Lower leg skin (tissue), 4 donors: ENCODE measurements around the gene PIGV. TPM values are rescaled to one million over a fixed set of nuclear protein-coding genes. Genes with fewer than 3 reads are reported as not detected.

ENCODE experiments used
- DNase-seq, 2 donors: peaks; one replicate each; pipeline ENCODE4 v3.0.0-alpha.2; 2019; ENCODE audit warnings: low spot score in 2 of 2
- H3K4me3 ChIP-seq: fragments of 200-600 bp; sonication (generic); 2 replicates; pipeline ENCODE4 v1.5.1; 2017; ENCODE audit warnings: mild to moderate bottlenecking, low read depth; ENCODE audit not compliant: poor library complexity, severe bottlenecking
- POLR2A ChIP-seq, 2 donors: fragments of 450-650 bp; IDR thresholded peaks; one replicate each; pipeline ENCODE4 v1.6.1; 2016 to 2017; ENCODE audit warnings: antibody characterized with exemption in 2 of 2, mild to moderate bottlenecking in 1 of 2, moderate library complexity in 1 of 2
- WGBS, 2 donors: methylation state at CpG; one replicate each; pipeline ENCODE4 v1.1.5; 2018; 5-methylcytosine and 5-hydroxymethylcytosine counted together
- intact Hi-C: fragments of 100-400 bp; cut with DNase I; formaldehyde crosslinking; loops from one replicate; pipeline ENCODE4 v1.15.0; 2023; ENCODE audit warnings: low total_unique reads
- total RNA-seq, 4 donors: library from RNA; depleted of rRNA; stranded (reverse); fragments of >200 nt; gene quantifications; one replicate each; pipeline ENCODE4 v1.1.0, GENCODE V29; 2016
- TF ChIP-seq, protein P1 (sequence below), 3 donors: fragments of 450-650 bp; IDR thresholded peaks; one replicate each; pipeline ENCODE4 v1.5.1; 2016; ENCODE audit warnings: antibody characterized with exemption in 3 of 3, mild to moderate bottlenecking in 3 of 3, moderate library complexity in 2 of 3

PIGV gene
- 10 to 100 TPM; 18.2 to 39.3 (median 27.1) TPM for total RNA-seq

DNA sequence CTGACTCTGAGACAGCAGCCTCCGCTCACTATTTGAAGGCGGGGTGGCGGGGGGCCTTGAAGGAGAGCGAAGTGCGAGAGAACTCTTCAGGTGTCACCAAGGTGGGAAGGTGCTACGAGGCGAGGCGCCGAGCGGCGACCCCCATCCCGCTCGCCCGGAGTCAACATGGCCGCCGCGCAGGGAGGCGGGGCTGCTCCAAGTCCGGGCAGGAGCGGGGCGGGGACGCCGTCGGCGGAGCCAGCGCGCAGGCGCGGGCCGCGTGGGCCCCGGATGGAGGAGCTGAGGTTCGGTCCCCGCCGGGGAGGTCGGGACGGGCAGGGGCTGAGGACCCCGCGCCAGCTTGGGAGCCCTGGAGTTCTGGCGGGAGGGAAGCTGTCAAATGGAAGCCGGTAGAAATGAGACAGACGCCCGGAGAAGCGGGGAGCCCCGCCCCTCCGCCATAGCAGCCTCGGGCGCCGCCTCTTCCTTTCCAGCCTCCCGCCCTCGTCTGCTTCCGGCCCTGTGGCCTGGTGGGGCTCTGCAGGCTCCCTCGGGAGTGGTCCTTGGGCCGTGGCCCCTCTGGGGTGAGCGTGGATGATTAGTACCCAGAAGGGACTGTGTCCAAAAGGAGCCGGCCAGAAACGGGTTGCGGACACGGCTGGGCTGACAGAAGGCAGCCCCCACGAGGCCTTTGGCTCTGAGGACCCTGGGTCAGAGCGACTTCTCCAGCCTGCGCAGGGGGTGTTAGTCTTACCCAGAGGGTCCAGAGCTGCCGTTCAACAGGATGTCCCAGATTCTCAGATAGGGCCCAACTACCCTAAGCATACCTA is at the start of gene PIGV:
Gene PIGV, plus strand, starts transcription at position 245 of the 809 bp plus-strand sequence. CDS start 2,866 bp downstream, outside the sequence.
- intact Hi-C loops, result loop anchor here (10.0 kb wide), 1 partner anchor 93 kb away; the partner anchor contains the start of gene ARID1A
- DNase-seq, result peak; percentile 82 to 97
- TF ChIP-seq POLR2A (IDR thresholded peaks at IDR 0.05), result peak in 1 of 2 donors; percentile 46
- TF ChIP-seq, protein P1, sequence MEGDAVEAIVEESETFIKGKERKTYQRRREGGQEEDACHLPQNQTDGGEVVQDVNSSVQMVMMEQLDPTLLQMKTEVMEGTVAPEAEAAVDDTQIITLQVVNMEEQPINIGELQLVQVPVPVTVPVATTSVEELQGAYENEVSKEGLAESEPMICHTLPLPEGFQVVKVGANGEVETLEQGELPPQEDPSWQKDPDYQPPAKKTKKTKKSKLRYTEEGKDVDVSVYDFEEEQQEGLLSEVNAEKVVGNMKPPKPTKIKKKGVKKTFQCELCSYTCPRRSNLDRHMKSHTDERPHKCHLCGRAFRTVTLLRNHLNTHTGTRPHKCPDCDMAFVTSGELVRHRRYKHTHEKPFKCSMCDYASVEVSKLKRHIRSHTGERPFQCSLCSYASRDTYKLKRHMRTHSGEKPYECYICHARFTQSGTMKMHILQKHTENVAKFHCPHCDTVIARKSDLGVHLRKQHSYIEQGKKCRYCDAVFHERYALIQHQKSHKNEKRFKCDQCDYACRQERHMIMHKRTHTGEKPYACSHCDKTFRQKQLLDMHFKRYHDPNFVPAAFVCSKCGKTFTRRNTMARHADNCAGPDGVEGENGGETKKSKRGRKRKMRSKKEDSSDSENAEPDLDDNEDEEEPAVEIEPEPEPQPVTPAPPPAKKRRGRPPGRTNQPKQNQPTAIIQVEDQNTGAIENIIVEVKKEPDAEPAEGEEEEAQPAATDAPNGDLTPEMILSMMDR (IDR thresholded peaks at IDR 0.05), result no peak
- H3K4me3 ChIP-seq, result peak within 1 kb of the TSS; percentile 69
- 0 to 1% methylated on average over 19 to 42 of the region's 63 CpGs for WGBS, 2 donors

DNA sequence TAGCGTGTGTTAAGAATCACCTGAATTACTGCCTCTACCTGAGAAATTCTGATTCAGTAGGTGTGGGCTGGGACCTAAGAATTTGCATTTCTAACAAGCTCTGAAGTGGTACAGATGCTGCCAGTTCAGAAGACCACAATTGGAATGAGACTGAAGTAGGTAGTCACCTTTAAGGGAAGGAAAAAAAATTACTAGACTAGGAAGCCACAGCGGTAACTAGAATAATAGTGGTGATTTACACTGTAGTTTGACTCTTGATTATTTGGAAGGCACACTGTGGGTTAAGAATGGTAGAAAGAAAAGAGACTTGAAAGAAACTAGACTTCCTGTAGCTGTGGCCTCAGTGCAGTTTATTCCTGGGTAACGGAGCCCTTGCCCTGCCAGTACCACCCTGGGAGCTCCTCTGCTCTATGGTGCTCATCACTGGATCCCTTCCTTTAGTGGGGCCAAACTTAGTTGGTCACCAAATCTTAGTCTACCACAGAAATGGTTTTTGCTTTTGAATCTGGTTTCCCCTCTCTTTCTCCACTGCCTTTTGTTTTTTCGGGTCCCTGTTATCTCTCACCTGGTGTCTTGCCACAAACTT is 48.3 kb upstream of the PIGV start:
- intact Hi-C loops, result no loop called here
- no peak for DNase-seq
- 77 to 82% methylated on average over 4 of the region's 4 CpGs for WGBS, 2 donors
- no peak overlapping the region for H3K4me3 ChIP-seq
- TF ChIP-seq, protein P1 (IDR thresholded peaks at IDR 0.05), result no peak
- no peak for TF ChIP-seq POLR2A (IDR thresholded peaks at IDR 0.05)

DNA sequence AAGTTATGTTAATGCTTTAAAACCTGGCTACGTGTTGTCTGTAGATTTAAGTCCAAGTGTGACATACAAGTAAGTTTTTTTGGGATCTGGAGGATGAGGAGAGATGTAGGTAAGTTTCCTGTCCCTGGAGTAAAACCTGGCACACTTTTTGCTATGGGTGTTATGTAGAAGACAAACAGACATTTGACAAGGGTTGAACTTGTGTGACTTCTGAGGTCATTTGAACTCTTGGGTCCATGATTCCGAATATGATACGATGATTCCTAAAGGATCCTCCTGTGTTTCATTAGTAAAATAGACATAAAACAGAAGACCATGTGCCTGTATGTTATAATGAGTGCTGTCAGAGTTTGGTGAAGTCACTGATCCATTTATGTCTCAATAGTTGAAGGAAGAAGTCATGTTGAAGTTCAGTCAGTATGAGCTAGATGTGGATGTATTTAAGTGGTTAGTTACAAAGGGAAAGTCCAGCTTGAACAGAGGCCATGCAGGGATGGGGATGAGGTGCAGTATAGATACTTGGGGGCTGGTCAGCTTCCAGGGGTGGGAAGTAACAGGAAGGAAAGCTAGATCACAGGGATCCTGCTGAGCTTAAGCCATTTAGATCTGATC is 47.6 kb upstream of the PIGV start:
- DNase-seq, result no peak
- intact Hi-C loops, result no loop called here
- H3K4me3 ChIP-seq, result no peak overlapping the region
- TF ChIP-seq, protein P1 (IDR thresholded peaks at IDR 0.05), result no peak
- TF ChIP-seq POLR2A (IDR thresholded peaks at IDR 0.05), result no peak
- WGBS, 2 donors, result 64% methylated on average over 3 of the region's 3 CpGs

DNA sequence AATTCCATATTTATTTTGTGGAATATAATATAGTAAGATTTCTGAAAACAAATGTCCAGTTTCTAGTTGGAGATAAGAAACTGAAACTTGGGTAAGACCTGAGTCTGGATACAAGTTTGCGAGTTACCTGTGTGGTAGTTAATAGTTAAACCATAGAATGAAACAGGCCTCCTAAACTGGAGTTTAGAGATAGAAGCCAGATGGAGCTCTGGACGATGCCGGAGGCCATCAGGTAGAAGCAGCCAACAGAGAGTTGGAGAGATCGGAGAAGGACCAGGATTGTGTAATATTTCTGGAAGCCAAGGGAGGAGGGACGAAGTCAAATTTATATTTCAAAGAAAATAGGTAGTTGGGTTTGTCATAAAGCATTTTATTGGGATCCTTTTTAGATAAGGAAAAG is 46.8 kb upstream of the PIGV start:
- WGBS, 2 donors, result 69 to 72% methylated on average over 5 of the region's 5 CpGs
- TF ChIP-seq, protein P1 (IDR thresholded peaks at IDR 0.05), result no peak
- TF ChIP-seq POLR2A (IDR thresholded peaks at IDR 0.05), result no peak

DNA sequence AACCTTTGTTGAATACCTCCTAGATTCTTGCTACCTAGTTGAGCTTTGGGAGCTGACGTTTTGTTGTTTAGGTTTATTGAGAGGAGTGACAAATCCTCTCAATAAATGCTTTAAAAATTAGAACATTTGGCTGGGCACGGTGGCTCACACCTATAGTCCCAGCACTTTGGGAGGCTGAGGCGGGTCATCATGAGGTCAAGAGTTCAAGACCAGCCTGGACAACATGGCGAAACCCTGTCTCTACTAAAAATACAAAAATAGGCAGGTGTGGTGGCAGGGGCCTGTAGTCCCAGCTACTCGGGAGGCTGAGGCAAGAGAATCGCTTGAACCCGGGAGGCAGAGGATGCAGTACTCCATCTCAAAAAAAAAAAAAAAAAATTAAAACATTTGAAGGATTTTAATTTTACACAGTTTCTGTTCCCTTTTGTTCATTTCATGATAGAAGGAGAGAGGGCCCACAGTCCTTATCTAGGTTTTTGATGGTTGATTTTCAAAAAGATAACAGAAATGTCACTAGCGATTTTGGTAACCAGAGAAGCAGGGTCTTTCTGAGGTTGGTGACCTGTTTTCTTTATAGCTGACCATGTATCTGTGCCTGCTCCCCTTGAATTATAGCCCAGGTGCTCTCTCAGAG is 44.2 kb upstream of the PIGV start:
- H3K4me3 ChIP-seq, result no peak overlapping the region
- DNase-seq, result no peak
- TF ChIP-seq, protein P1 (IDR thresholded peaks at IDR 0.05), result no peak
- no peak for TF ChIP-seq POLR2A (IDR thresholded peaks at IDR 0.05)
- intact Hi-C loops, result no loop called here
- WGBS, 2 donors, result 86% methylated on average over 8 of the region's 8 CpGs

More for the DNA sequence above, 46.8 kb upstream of the PIGV start:
- intact Hi-C loops, result no loop called here
- DNase-seq, result no peak
- H3K4me3 ChIP-seq, result no peak overlapping the region
